Stimulated activated CD4-positive, alpha-beta T cell treated with anti-CD3 and anti-CD28 coated beads, Interleukin-12 subunit alpha, Interleukin-12 subunit beta, amount 100 ng/mL, for 48 hours (primary cell): ENCODE results near the gene ZC3H10.
"Not testable (repeated sequence)": the region's sequence is repeated elsewhere in the genome, so short reads cannot be mapped to it uniquely, and the experiment has no call there.

Experiments
- DNase-seq, 3 donors: peaks; one replicate each; pipeline ENCODE4 v3.0.0-alpha.2; 2020; ENCODE audit warnings: low read depth in 2 of 3, low spot score in 1 of 3

ZC3H10 gene

DNA sequence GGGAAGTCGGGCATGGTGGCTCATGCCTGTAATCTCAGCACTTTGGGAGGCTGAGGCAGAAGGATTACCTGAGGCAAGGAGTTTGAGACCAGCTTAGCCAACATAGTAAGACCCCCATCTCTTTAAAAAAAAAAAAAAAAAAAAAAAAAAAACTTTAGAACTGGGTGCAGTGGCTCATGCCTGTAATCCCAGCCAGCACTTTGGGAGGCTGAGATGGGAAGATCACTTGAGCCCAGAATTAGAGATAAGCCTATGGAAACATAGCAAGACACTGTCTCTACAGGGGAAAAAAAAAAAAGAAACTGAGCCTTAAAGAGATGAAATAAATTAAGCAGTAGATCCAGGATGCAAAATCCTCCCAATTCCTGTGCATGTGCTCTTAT lies 15.4 kb upstream of the ZC3H10 start:
- no peak for DNase-seq

- no peak for DNase-seq
Measured at GRCh38 chr12:56103066-56103711, 14.9 kb upstream of the ZC3H10 start.

GRCh38 chr12:56103823-56104108 lies 14.3 kb upstream of the ZC3H10 start:
- DNase-seq: no peak

DNA sequence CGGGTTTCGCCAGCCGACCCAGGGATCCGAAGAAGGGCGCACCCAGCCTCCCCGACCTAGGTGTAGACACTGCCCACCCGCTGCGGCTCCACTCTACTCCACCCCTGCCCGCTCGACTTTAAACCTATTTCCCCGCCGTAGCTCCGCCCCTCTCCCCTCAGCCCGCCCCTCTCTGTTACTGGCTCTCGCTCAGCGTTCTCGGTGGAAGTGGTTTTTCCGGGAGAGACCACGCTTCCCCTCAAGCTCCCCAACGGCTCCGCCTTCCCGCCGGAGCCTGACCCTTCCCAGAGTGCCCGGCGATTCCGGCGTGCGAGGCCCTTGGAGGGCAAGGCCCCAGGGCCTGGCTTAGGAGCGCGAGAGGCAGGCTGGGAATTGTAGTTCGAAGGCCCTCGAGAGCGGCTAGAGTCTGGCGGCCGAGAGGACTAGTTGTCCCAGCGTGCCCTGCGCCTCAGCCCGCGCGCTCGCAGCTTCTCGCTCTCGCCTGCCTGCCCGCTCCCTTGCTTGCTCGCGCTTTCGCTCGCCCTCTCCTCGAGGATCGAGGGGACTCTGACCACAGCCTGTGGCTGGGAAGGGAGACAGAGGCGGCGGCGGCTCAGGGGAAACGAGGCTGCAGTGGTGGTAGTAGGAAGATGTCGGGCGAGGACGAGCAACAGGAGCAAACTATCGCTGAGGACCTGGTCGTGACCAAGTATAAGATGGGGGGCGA lies 13.8 kb upstream of the ZC3H10 start, which contains the start of gene PA2G4:
Gene PA2G4, plus strand, starts transcription at position 451 of the 706 bp plus-strand sequence. Its CDS starts 179 bp downstream, at position 630.
- DNase-seq: peak; percentile 97 to 98 (median 98)

DNA sequence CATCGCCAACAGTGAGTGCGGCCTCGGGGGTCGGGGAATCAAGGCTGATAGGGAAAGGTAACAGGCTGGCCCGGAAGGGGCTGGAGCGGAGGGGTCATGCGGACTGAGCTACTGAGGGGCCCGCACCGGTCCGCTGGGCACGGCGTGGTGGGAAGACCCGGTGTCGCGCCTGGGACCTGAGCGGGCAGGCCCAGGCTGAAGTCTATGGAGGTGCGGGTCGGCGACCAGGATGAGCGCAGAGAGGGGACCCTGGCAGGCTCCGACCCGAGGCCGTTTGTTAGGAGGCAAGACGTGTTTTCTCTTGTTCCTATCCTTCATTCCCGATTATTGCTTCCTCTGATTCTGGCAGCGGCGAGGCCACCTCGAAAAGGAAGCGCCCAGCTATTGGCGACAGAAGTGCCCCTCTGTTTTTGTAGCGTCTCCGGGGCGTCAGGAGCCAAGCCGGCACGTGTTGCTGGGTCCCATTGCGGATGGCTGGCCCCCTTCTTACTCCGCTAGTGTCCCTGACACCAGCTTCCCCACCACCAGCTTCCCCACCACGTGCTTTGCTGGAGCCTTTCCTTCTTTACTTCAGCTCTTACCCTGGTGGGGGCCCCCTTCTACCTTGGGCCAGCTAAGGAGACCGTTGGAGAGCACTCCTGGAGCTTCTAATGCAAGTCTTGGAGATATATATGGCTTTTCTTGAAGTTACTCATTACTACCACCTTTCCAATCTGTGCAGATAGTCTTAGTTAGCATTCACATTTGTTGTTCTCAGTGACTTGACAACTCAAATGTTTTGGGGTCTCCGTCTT lies 13.1 kb upstream of the ZC3H10 start:
- peak in 1 of 3 donors; percentile 18 for DNase-seq

GRCh38 chr12:56105609-56105902 lies 12.5 kb upstream of the ZC3H10 start:
- no peak for DNase-seq

DNA sequence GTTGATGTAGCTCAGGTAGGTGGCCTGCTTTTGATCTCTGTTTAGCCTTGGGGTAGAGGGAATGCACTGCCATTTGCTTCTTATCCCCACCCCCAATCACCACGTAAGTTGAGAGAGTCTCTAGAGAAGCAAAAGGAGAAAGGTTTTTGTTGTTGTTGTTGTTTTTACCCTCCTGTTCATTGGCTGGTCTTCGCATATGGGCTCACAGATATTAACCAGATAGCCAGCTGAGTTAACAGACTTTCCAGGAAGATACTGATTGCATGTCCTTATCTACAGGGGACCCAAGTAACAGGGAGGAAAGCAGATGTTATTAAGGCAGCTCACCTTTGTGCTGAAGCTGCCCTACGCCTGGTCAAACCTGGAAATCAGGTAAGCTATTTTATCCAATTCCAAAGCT lies 10.8 kb upstream of the ZC3H10 start:
- no peak for DNase-seq

DNA sequence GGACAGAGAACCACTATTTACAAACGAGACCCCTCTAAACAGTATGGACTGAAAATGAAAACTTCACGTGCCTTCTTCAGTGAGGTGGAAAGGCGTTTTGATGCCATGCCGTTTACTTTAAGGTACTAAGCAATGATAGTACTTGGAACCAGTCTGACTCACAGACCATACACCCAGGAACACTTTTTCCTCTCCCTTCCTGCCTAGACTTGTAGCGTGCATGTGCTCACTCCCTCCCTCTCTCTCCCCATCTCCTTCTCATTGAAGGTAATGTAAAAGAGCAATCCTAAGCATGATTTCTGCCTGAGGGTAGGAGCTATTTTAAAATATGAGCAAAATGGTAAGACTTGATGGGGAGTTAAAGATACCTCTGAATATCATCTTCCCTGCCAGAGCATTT lies 7.5 kb upstream of the ZC3H10 start:
- DNase-seq: no peak

DNA sequence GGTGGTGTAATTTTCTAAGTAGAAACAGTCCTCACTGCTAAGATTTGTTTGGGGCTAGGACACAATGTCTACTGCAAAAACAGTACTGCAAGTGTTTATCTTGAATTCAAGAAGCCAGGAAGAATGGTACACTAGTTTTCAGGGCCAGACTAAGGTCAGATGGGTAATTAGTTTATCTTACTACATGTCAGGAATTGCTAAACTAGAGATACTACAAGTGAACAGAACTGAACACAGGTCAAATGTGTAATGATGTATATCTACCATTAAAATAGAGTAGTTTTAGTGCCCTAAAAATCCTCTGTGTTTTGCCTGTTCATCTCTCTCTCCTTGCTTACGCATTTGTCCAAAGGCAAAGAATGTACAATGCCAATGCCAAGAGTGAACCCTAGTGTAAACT lies 4.0 kb upstream of the ZC3H10 start:
- no peak for DNase-seq

DNA sequence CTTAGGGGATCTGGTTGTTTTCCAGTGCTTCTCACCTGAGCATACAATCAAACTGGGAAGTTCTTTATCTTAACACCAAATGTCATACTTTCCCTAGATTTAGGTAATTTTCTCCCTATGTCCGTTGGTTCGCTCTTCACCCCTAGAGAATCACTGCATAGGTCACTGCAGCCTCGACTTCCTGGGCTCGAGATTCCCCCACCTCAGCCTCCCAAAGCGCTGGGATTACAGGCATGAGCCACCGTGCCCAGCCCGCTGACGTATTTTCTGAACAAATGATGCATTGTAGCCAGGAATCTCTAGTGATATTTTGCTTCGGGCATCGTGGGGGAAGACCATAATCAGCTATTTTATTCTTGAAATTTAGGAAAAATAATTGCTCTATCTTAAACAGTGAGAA lies 2.7 kb upstream of the ZC3H10 start:
- no peak for DNase-seq

DNA sequence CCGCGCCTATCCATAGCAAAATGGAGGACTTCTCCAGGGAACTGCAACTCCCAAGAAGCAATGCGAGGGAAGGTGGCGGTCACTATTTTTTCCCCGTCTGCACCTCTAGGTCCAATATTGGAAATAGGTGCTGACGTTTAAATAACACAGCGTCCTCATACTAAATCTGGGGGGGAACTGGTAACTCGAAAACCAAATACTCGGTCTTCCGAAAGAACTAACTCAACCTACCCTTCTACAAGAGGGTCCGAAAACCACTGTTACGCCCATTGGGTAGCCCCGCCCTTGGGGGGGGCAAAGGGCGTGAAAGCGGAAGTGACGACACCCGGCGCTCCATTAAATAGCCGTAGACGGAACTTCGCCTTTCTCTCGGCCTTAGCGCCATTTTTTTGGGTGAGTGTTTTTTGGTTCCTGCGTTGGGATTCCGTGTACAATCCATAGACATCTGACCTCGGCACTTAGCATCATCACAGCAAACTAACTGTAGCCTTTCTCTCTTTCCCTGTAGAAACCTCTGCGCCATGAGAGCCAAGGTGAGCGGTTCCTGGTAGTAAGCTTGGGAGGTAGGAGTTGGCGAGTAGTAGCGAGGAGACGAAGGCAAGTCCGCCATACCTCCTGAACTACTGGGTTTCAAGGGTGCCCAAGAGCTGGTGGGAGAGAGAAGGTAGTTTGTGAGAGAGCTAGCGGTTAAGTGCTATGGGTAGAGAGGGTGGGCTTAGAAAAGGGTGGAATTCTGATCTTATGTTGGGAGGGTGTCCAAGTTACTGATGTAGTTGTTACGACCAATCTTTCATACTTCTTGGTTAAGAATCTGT lies 1.6 kb upstream of the ZC3H10 start, which contains the start of gene RPL41:
Gene RPL41, plus strand, starts transcription at position 367 of the 815 bp plus-strand sequence.
- peak; percentile 88 to 95 (median 88) for DNase-seq

- not testable (repeated sequence) for DNase-seq
Measured at GRCh38 chr12:56117082-56117706, 872 bp upstream of the ZC3H10 start.

DNA sequence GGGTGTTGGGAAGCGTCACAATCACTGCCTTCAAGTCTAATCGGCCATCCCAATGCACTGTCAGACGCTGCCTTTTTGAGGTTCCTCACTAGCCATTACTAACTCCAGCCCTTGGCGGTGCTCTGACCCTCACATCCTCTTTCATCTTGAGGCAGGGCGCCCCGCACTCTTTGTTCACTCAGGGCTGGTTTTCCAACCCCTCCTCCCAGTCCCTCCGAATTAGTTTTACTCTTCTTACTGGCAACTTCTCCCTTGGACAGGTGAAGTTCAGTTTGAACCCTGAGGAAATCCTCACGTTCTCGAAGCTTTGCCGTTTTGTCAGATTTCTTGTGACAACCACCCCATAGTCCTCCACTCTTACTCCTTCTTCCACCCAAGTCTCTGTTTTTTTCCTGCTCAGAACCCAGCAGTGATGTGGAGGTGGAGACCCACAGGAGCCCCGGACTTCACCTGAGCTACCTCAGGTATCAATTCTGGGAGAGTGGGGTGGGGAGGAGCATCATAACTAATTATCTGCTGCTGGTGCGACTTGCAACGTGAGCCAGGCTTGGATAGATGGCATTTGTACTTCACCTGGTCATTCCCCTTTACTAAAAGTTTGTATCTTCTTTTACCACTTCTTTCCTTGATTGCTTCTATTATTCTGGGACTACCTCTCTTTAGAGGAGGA lies 757 bp downstream of the ZC3H10 start:
- no peak for DNase-seq

GRCh38 chr12:56119361-56119796 lies 1.3 kb downstream of the ZC3H10 start:
- DNase-seq: peak in 2 of 3 donors; percentile 42 to 62

- DNase-seq: no peak
Measured at GRCh38 chr12:56120158-56120846, 2.2 kb downstream of the ZC3H10 start.

DNA sequence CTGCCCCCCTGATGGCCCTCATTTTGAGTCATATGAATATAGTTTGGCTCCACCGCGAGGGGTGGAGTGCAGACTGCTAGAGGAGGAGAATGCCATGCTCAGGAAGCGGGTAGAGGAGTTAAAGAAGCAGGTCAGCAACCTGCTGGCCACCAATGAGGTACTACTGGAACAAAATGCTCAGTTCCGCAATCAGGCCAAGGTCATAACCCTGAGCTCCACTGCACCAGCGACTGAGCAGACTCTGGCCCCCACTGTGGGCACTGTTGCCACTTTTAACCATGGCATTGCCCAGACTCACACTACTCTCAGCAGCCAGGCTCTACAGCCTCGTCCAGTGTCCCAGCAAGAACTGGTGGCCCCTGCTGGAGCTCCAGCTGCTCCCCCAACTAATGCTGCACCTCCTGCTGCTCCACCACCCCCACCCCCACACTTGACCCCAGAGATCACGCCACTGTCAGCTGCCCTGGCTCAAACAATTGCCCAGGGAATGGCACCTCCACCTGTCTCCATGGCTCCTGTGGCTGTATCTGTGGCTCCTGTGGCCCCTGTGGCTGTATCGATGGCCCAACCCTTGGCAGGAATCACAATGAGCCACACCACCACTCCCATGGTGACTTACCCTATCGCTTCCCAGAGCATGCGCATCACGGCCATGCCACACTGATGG lies 3.3 kb downstream of the ZC3H10 start:
- DNase-seq: no peak

DNA sequence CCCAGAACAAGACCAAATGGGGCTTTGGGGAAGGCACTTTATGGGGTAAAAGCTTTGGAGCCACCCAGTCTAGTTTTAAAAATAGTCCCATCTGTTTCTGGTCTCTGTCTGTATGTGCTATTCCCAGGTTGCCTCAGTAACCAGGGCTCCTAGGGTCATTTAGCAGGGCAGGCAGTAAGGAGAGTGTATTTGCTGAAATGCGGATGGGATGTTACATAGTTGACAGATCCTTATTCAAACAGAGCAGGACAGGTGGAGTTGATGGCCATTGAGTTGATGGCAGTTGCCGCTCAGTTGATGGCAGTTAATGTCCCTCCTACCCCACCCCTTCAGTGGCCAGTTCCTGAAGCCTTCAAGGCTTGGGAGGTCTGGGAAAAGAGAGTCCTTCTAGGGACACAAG lies 4.6 kb downstream of the ZC3H10 start:
- no peak for DNase-seq

DNA sequence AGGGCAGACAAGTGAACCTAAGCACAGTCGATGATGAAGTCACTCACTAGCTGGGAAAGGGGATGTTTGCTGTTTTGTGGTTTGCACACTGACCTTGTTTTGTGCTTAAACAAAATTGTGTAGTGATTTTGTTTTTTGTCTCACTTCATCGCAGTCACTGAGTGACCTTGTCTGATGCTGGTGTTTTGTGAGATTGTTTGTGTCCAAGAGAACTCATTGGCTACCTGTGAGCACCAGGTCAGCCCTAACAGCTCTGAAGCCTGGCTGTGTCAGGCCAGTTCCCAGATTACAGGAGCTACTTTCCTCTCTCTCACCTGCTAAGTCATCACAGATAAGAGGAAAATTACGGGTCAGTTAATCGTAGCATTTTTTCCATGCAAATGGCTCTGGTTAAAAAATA lies 6.1 kb downstream of the ZC3H10 start:
- no peak for DNase-seq

- no peak for DNase-seq
Measured at GRCh38 chr12:56126732-56127239, 8.7 kb downstream of the ZC3H10 start.
